ENCODE data around the gene FAM234B.

Gene FAM234B

DNA sequence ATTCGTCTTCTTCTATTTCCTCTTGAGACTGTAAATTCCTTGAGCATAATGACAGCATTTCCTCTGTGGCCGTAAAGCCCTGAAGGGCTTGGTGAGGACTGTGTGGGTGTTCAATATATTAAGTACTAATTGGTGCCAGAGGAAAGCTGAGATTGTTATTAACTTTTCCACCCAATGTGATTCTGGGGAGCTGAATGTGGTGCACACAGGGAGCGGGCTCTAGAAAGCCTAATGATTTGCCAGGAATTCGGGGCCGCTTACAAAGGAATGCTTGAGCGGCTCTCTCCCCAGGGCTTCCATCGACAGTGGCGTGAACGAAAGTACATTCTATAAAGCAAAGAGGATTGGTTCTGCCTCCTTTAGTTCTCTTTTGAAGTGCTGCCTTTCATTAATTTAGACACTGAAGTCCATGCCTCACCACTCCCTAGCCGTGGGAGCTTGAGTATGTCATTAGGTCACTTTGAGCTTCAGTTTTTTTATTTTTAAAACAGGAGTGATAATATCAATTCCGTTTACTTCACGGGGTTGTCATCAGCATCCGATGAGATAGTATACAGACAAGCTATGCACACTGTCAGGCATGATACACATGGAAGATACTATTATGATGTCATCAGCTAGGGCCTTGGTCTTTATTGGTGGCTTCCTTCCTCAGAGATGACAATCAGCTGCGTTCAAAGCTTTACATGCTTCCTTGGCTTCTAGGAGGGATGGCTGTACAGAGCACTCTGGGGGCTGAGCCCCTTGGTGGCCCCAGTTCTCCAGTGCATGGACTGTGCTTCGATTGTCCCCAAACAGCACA is 70.3 kb downstream of the FAM234B start:
- no peak overlapping the region for H3K4me3 Mint-ChIP-seq
- ATAC-seq (ENCODE audit: low read depth) = no peak
- peaks cover 17% of the 10 kb centered on the region for H3K27me3 Mint-ChIP-seq
- H3K36me3 Mint-ChIP-seq = no peaks in the 10 kb centered on the region
- no peaks in the 10 kb centered on the region for H3K4me1 Mint-ChIP-seq
- DNase-seq (ENCODE audit: low spot score in 2 of 2) = no peak
- H3K27ac Mint-ChIP-seq = no peak overlapping the region
- H3K9me3 Mint-ChIP-seq = peaks cover 2% of the 10 kb centered on the region

DNA sequence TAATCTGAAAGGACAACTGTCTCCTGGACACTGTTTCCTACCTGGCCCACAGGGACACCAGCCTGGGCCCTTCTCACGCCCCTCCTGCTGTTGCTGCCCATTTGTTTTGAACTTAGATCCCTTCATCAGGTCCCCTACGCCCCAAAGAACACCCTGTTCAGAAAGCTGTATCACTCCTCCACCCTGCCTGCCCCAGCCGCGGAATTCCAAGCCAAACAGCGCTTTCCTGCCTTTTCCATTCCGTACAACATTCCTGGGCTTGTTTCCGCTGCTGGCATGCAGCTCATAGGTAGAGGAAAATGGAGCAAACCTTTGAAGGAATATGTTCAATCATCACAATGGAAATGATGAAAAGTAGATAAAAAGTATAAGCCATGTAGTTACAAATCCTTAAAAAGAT is 72.1 kb downstream of the FAM234B start:
- ATAC-seq (ENCODE audit: low read depth) (no peak), DNase-seq (ENCODE audit: low spot score in 2 of 2) (no peak)
- H3K36me3 Mint-ChIP-seq = no peaks in the 10 kb centered on the region
- peaks cover 2% of the 10 kb centered on the region for H3K9me3 Mint-ChIP-seq
- peaks cover 17% of the 10 kb centered on the region for H3K27me3 Mint-ChIP-seq
- H3K27ac Mint-ChIP-seq = no peak overlapping the region
- H3K4me1 Mint-ChIP-seq = no peaks in the 10 kb centered on the region
- H3K4me3 Mint-ChIP-seq = no peak overlapping the region

DNA sequence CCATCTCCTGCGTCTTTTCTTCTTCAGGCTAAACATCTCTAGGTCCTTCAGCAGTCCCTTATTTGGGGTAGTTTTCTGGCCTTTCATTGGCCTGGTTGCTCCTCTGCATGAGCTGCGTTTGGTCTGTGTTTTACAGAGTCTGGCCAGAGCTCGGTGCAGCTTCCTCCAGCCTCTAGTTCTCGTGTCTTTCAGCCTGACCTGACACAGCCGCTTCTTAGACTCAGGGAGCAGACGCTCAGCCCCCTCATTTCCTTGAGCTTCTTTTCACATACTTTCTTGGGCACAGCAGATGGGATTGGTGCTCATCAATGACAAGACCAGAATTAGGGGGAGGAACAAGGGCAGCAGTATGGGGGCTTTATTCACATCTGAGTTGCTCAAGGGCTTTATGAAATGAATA is 72.8 kb downstream of the FAM234B start:
- H3K9me3 Mint-ChIP-seq = peaks cover 2% of the 10 kb centered on the region
- no peaks in the 10 kb centered on the region for H3K36me3 Mint-ChIP-seq
- no peak overlapping the region for H3K27ac Mint-ChIP-seq
- H3K4me3 Mint-ChIP-seq = no peak overlapping the region
- DNase-seq (ENCODE audit: low spot score in 2 of 2) = no peak
- H3K4me1 Mint-ChIP-seq = no peaks in the 10 kb centered on the region
- peaks cover 17% of the 10 kb centered on the region for H3K27me3 Mint-ChIP-seq
- no peak for ATAC-seq (ENCODE audit: low read depth)

DNA sequence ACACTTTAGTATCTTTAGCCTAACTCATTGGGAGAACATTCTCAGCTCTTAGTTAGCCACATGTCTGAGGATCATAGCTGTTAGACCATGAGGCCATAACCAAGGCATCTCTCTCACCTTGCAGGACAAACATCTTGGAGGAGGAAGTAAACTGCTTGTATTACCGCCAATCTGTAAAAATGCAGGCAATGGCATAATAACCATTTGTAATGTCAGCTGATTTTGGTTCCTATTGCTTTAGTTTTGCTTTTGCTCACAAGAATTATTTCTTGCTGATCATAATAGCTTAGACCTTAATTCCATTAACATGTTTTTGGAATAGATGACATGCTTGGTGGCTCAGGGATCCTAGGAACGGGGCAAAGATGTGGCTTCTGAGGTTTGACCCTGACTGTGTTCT is 75.6 kb downstream of the FAM234B start:
- Mint-ChIP-seq H3K36me3 (no peaks in the 10 kb centered on the region), H3K27me3 (peaks cover 7% of the 10 kb centered on the region), H3K9me3 (no peaks in the 10 kb centered on the region), H3K27ac (no peak overlapping the region), H3K4me3 (no peak overlapping the region), H3K4me1 (no peaks in the 10 kb centered on the region)
- ATAC-seq (ENCODE audit: low read depth) (no peak), DNase-seq (ENCODE audit: low spot score in 2 of 2) (no peak)

DNA sequence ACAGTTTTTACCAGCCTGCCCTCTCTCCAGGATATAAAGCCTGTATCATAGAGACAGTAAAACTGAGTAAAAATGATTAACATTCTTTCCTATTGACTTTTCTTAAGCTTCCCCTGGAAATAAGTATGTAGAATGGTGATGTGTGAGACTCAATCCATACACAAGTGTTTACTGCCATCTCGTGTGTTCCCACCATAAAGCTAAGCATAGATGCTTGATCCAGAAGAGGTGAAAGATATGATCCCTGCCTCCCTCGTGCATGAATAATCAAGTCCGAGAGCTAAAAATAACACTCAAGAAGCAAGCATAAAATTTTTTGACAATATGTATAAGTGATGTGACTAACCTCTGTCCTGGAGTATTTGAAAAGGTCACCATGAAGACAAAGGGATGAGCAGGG is 76.2 kb downstream of the FAM234B start:
- ATAC-seq (ENCODE audit: low read depth) (no peak), DNase-seq (ENCODE audit: low spot score in 2 of 2) (no peak)
- no peak overlapping the region for H3K4me3 Mint-ChIP-seq
- H3K27ac Mint-ChIP-seq = no peak overlapping the region
- H3K4me1 Mint-ChIP-seq = no peaks in the 10 kb centered on the region
- H3K27me3 Mint-ChIP-seq = peaks cover 7% of the 10 kb centered on the region
- no peaks in the 10 kb centered on the region for H3K9me3 Mint-ChIP-seq
- no peaks in the 10 kb centered on the region for H3K36me3 Mint-ChIP-seq

DNA sequence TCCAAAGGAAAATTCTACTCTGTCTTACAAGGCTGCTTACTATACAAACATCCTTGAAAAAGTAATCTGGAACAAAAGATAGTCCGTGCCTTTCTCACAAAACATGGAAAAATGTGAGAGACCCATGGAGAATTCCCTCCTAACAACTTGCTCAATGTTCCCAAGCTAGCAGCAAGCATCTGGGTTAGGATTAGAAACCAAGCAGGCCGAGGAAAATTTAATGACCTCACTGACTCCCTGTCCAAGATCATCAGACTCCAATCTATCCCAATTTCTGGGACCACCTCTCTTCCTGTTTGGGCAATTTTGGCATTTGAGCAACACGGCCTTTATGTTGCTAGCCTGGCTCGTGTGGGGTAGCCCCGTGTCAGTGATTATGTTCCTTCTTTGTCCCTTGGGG is 77.4 kb downstream of the FAM234B start:
- H3K27me3 Mint-ChIP-seq = peaks cover 6% of the 10 kb centered on the region

DNA sequence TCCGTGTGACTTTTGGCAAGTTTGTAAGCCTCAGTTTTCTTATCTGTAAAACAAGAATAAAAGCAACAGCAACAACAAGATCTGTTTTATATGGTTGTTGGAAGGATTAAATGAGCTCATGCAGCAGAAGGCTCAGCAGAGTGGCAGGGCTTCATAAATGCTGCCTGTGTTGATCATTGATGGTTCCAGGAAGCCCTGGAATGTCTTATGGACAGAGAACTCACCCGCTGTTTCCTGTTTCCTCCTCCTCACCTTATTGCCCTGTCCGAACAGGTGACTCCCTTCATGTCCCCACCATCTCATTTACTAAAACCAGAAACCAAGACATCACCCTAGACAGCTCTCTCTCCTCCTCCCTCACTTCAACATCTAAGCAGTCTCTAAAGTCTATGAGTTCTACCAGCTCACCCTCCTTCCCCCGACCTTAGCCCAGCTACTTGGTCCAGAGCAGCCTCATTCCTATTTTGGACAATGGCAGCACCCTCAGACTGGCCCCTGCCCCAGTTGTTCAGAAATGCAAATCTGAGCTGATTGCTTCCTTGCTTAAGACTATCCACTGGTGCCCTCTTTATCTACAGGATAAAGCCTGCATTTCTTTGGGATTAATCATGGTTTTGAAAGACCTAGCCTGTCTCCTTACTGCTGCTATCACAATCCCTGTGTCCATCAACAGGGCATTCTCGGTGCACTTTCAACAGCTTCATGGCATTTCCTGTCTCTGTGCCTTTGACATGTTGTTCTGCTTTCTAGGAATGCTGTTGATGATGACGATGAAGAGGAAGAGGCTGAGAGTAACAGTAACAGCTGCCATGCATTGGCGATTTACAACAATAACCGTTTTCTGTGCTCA is 80.7 kb downstream of the FAM234B start:
- DNase-seq (ENCODE audit: low spot score in 2 of 2) (no peak), ATAC-seq (ENCODE audit: low read depth) (no peak)
- H3K27ac Mint-ChIP-seq = no peak overlapping the region
- H3K36me3 Mint-ChIP-seq = no peaks in the 10 kb centered on the region
- H3K9me3 Mint-ChIP-seq = no peaks in the 10 kb centered on the region
- no peaks in the 10 kb centered on the region for H3K4me1 Mint-ChIP-seq
- no peak overlapping the region for H3K4me3 Mint-ChIP-seq
- H3K27me3 Mint-ChIP-seq = peaks cover 9% of the 10 kb centered on the region

More for the DNA sequence above, 77.4 kb downstream of the FAM234B start:
- Mint-ChIP-seq H3K4me1 (no peaks in the 10 kb centered on the region), H3K9me3 (no peaks in the 10 kb centered on the region), H3K36me3 (no peaks in the 10 kb centered on the region), H3K27ac (no peak overlapping the region), H3K4me3 (no peak overlapping the region)
- DNase-seq (ENCODE audit: low spot score in 2 of 2) (no peak), ATAC-seq (ENCODE audit: low read depth) (no peak)

DNA sequence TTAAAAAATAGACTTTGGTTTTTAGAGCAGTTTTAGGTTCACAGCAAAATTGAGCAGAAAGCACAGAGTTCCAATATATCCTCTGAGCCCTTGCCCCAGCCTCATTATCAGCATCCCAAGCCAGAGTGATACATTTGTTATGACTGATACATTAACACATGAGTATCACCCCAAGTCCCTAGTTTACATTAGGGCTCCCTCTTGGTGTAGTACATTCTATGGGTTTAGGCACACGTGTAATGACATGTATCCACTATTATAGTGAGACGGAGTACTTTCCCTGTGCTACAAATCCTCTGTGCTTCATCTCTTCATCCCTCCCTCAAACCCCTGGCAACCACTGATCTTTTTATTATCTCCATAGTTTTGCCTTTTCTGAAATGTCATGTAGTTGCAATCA is 81.8 kb downstream of the FAM234B start:
- no peaks in the 10 kb centered on the region for H3K9me3 Mint-ChIP-seq
- no peaks in the 10 kb centered on the region for H3K4me1 Mint-ChIP-seq
- no peak for DNase-seq (ENCODE audit: low spot score in 2 of 2)
- no peak overlapping the region for H3K27ac Mint-ChIP-seq
- peaks cover 15% of the 10 kb centered on the region for H3K27me3 Mint-ChIP-seq
- no peak for ATAC-seq (ENCODE audit: low read depth)
- H3K4me3 Mint-ChIP-seq = no peak overlapping the region
- H3K36me3 Mint-ChIP-seq = no peaks in the 10 kb centered on the region

DNA sequence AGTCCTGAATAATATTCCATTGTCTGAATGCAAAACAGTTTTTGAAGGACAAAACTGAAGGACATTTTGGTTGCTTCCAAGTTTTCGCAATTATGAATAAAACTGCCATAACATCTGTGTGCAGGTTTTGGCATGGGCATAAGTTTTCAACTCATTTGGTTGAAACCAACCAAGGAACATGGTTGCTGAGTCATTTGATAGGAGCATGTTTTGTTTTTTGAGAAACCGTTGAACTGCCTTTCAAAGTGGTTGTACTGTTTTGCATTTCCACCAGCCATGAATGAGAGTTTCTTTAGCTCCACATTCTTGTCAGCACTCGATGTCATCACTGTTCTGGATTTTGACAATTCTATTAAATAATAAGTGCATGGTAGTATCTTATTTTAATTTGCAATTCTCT is 82.3 kb downstream of the FAM234B start:
- ATAC-seq (ENCODE audit: low read depth) = no peak
- Mint-ChIP-seq H3K4me1 (no peaks in the 10 kb centered on the region), H3K9me3 (no peaks in the 10 kb centered on the region), H3K27me3 (peaks cover 17% of the 10 kb centered on the region), H3K4me3 (no peak overlapping the region), H3K36me3 (no peaks in the 10 kb centered on the region), H3K27ac (no peak overlapping the region)
- DNase-seq (ENCODE audit: low spot score in 2 of 2) = no peak

DNA sequence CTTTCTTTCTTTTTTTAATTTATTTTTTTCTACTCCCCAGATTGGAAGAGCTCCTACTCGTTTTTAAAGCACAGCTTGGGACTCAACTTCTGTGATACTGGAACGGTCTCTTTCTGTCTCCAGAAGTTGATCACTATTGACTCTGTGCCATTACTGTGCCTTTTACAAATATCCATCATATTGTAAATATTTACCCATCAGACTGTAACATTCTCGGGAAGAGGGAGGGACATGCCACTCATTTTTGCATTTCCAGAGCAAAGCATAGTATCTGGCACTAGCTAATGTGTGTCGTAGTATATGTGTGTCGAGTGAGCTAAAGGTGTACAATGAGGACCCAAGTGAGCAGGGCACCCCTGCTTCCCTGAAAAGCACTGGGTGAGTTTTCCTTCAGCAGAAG is 83.3 kb downstream of the FAM234B start:
- Mint-ChIP-seq H3K4me1 (no peaks in the 10 kb centered on the region), H3K36me3 (no peaks in the 10 kb centered on the region), H3K4me3 (no peak overlapping the region), H3K27me3 (peaks cover 18% of the 10 kb centered on the region), H3K27ac (no peak overlapping the region), H3K9me3 (no peaks in the 10 kb centered on the region)
- DNase-seq (ENCODE audit: low spot score in 2 of 2) (no peak), ATAC-seq (ENCODE audit: low read depth) (no peak)

DNA sequence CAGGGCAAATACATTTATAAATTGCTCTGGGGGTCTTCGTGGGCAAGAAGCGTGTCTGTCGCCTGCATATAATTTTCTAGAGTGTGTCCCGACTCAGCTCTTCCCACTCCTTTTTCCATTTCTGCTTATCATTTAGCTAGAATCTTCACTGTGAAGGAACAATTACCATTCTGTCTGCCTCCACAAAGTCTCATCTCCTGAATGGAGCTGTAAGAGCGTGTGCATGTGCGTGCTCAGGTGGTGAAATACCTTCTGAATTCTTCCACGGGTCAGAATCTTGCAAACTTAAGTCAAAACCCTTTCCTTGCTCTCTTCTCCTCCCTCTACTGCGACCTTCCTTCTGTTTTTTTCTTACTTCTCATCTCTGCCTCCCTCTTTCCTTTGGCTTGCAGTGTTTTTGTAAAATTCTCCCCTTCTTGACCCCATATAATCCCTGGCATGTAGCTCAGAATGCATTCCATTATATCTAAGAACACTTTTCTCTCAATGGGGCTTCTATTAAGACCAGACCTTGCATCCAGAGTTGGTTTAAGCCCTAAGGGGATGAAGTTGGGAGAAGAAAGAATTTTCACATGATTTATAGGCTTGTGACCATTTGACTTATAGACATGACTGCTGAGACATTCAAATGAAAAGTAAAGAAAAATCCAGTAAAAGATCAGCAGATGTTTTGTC is 84.2 kb downstream of the FAM234B start:
- H3K4me3 Mint-ChIP-seq = no peak overlapping the region
- H3K27ac Mint-ChIP-seq = no peak overlapping the region
- peaks cover 18% of the 10 kb centered on the region for H3K27me3 Mint-ChIP-seq
- H3K4me1 Mint-ChIP-seq = no peaks in the 10 kb centered on the region
- H3K9me3 Mint-ChIP-seq = no peaks in the 10 kb centered on the region
- DNase-seq (ENCODE audit: low spot score in 2 of 2) (no peak), ATAC-seq (ENCODE audit: low read depth) (no peak)
- H3K36me3 Mint-ChIP-seq = no peaks in the 10 kb centered on the region

DNA sequence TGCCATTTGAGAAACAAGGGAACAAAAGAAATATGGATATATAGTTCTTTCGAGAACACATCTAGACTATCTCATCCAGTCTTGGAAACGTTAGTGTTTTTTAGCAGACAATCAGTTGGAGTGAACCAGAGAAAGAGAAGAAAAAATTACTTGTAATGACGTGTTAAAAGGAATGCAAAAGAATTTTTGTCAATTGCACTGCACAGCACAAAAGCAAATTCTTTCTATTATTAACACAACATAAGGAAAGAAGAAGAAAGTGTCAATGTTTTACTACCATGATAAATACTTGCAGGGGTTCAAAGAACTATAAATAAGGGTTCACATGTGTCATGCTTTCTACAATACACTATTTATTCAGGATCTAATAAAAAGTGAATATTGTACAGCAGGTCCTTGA is 86.8 kb downstream of the FAM234B start:
- no peak overlapping the region for H3K27ac Mint-ChIP-seq
- H3K36me3 Mint-ChIP-seq = no peaks in the 10 kb centered on the region
- no peaks in the 10 kb centered on the region for H3K9me3 Mint-ChIP-seq
- ATAC-seq (ENCODE audit: low read depth) = no peak
- H3K27me3 Mint-ChIP-seq = peaks cover 17% of the 10 kb centered on the region
- DNase-seq (ENCODE audit: low spot score in 2 of 2) = no peak
- no peaks in the 10 kb centered on the region for H3K4me1 Mint-ChIP-seq
- H3K4me3 Mint-ChIP-seq = no peak overlapping the region

All from memory B cell (primary cell).